ENCODE data around the gene INIP. TPM values are rescaled to one million over a fixed set of nuclear protein-coding genes. Genes with fewer than 3 reads are reported as not detected.
"Not testable (repeated sequence)": the region's sequence is repeated elsewhere in the genome, so short reads cannot be mapped to it uniquely, and the experiment has no call there.

Gene INIP
- total RNA-seq, 1 experiment from 2014 or later, result 28.0 TPM

DNA sequence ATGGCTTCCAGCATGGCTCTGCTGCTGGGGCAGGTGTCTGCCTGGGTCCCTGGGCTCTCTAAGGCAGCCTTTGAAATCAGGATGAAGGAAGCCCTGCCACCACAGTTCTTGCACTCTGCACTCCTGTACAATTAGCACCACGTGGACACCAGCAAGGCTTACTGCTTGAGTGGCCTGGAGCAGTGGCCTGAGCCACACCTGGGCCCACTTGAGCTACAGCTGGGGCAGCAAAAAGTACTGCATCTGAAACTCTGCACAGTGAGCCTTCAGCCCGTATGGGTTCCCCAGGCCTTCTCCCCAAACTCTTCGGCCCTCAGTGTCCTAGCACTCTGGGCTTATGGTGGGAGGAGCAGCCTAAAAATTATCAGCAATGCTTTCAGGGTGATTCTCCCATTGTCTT lies 8.0 kb upstream of the INIP start:
- CTCF ChIA-PET, result no interaction called here
- Histone ChIP-seq H3K4me3 (no peak overlapping the region), H3K27ac (no peak overlapping the region), H3K4me2 (no peak overlapping the region), H2AFZ (no peak overlapping the region), H3K27me3 (ENCODE audit: insufficient read depth, low read depth) (no peaks in the 10 kb centered on the region), H3K36me3 (ENCODE audit: low read depth) (no peaks in the 10 kb centered on the region), H3K79me2 (ENCODE audit: low read depth) (no peaks in the 10 kb centered on the region), H4K20me1 (ENCODE audit: insufficient read depth) (no peaks in the 10 kb centered on the region), H3F3A (ENCODE audit: insufficient read depth, low read depth) (no peaks in the 10 kb centered on the region), H3K9me3 (ENCODE audit: insufficient read depth, low read depth) (no peaks in the 10 kb centered on the region), H3K9me2 (ENCODE audit: insufficient read depth) (no peaks in the 10 kb centered on the region), H3K4me1 (replicated peaks; ENCODE audit: insufficient read depth) (no peaks in the 10 kb centered on the region)
- POLR2A ChIA-PET (ENCODE audit: unreplicated experiment), result no interaction called here
- no TSS peak for BruUV-seq (replicated peaks)
- no peak for TF ChIP-seq EZH2 (IDR thresholded peaks at IDR 0.05; ENCODE audit: low read depth)
- TF ChIP-seq, protein P1, sequence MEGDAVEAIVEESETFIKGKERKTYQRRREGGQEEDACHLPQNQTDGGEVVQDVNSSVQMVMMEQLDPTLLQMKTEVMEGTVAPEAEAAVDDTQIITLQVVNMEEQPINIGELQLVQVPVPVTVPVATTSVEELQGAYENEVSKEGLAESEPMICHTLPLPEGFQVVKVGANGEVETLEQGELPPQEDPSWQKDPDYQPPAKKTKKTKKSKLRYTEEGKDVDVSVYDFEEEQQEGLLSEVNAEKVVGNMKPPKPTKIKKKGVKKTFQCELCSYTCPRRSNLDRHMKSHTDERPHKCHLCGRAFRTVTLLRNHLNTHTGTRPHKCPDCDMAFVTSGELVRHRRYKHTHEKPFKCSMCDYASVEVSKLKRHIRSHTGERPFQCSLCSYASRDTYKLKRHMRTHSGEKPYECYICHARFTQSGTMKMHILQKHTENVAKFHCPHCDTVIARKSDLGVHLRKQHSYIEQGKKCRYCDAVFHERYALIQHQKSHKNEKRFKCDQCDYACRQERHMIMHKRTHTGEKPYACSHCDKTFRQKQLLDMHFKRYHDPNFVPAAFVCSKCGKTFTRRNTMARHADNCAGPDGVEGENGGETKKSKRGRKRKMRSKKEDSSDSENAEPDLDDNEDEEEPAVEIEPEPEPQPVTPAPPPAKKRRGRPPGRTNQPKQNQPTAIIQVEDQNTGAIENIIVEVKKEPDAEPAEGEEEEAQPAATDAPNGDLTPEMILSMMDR (conservative IDR thresholded peaks at IDR 0.05), result no peak
- DNase-seq, result no peak
- intact Hi-C loops (cut with micrococcal nuclease; ENCODE audit: unreplicated experiment), result no loop called here

DNA sequence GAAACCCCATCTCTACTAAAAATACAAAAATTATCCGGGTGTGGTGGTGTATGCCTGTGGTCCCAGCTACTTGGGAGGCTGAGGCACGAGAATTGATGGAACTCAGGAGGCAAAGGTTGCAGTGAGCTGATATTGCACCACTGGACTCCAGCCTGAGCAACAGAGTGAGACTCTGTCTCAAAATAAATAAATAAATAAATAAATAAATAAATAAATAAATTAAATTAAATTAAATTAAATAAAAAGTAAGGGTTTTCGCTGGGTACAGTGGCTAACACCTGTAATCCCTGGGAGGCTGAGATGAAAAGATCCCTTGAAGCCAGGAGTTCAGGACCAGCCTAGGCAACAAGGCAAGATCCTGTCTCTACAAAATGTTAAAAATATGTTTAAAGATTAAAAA lies 4.8 kb upstream of the INIP start:
- H3K27ac ChIP-seq; H3K9me2 ChIP-seq (ENCODE audit: insufficient read depth); H3F3A ChIP-seq (ENCODE audit: insufficient read depth, low read depth); H3K36me3 ChIP-seq (ENCODE audit: low read depth); H2AFZ ChIP-seq; H3K4me1 ChIP-seq (replicated peaks; ENCODE audit: insufficient read depth); intact Hi-C loops (cut with micrococcal nuclease; ENCODE audit: unreplicated experiment); H3K27me3 ChIP-seq (ENCODE audit: insufficient read depth, low read depth); POLR2A ChIA-PET (ENCODE audit: unreplicated experiment); BruUV-seq (replicated peaks); H3K4me3 ChIP-seq; CTCF ChIA-PET; DNase-seq; H3K9me3 ChIP-seq (ENCODE audit: insufficient read depth, low read depth); H4K20me1 ChIP-seq (ENCODE audit: insufficient read depth); H3K4me2 ChIP-seq; H3K79me2 ChIP-seq (ENCODE audit: low read depth): not testable (repeated sequence)

DNA sequence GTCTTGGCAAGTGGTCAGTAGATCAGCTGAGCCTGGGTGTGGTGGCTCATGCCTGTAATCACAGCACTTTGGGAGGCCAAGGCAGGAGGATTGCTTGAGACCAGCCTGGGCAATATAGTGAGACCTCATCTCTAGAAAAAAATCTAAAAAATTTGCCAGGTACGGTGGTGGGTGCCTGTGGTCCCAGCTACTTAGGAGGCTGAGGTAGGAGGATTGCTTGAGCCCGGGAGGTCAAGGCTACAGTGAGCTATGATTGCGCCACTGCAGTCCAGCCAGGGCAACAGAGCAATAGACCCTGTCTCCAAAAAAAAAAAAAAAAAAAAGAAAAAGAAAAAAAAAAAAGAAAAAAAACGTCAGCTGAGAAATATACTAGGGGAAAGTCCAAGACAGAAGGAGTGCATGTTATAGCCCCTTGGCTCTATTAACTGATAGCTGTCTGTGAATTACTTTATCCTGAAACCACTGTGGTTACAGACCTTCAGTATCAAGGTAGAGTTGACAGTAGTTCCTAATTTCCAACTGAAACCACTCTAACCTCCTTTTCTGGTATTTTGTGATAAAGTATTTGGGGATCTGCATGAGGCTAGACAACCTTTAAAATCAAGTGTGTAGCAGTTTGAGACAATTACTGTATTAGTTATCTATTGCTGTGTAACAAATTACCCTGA lies 2.3 kb upstream of the INIP start:
- Histone ChIP-seq H3K79me2 (ENCODE audit: low read depth) (peaks cover 20% of the 10 kb centered on the region), H3K4me2 (no peak overlapping the region), H3K27ac (no peak overlapping the region), H3F3A (ENCODE audit: insufficient read depth, low read depth) (no peaks in the 10 kb centered on the region), H3K4me1 (replicated peaks; ENCODE audit: insufficient read depth) (peaks cover 16% of the 10 kb centered on the region; the same call in 1 of the 2 replicates), H2AFZ (no peak overlapping the region), H3K9me3 (ENCODE audit: insufficient read depth, low read depth) (no peaks in the 10 kb centered on the region), H3K36me3 (ENCODE audit: low read depth) (no peaks in the 10 kb centered on the region), H3K9me2 (ENCODE audit: insufficient read depth) (no peaks in the 10 kb centered on the region), H3K4me3 (no peak overlapping the region), H4K20me1 (ENCODE audit: insufficient read depth) (no peaks in the 10 kb centered on the region), H3K27me3 (ENCODE audit: insufficient read depth, low read depth) (no peaks in the 10 kb centered on the region)
- POLR2A ChIA-PET (ENCODE audit: unreplicated experiment), result interaction anchor here (0.5 kb wide), 1 partner anchor 275 kb away, joined by 3 read pairs; no protein-coding TSS in a partner anchor
- CTCF ChIA-PET, result no interaction called here
- intact Hi-C loops (cut with micrococcal nuclease; ENCODE audit: unreplicated experiment), result no loop called here
- DNase-seq, result no peak
- TF ChIP-seq EZH2 (IDR thresholded peaks at IDR 0.05; ENCODE audit: low read depth), result no peak
- TF ChIP-seq, protein P1 (conservative IDR thresholded peaks at IDR 0.05), result no peak
- BruUV-seq (replicated peaks), result no TSS peak

DNA sequence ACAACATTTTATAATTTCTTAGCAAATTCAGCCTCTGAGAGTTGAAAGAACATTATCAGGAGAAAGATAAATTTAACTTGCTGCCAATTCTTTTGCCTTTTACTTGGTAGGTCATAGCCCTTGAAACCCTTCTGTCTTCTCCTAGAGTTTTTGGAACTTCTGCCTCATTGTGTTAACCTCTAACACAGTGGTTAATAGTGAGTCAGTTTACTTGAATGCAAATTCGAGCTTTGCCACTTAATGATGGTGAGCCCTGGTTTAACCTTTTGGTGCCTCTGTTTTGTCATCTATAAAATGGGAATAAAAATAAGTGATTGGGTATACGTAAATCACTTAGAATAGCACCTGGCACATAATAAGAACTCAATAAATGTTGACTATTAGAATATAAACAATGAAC lies 1.8 kb upstream of the INIP start:
- Histone ChIP-seq H3K4me2 (no peak overlapping the region), H3F3A (ENCODE audit: insufficient read depth, low read depth) (no peaks in the 10 kb centered on the region), H3K9me3 (ENCODE audit: insufficient read depth, low read depth) (no peaks in the 10 kb centered on the region), H3K4me3 (no peak overlapping the region), H3K27me3 (ENCODE audit: insufficient read depth, low read depth) (no peaks in the 10 kb centered on the region), H3K79me2 (ENCODE audit: low read depth) (peaks cover 20% of the 10 kb centered on the region), H3K9me2 (ENCODE audit: insufficient read depth) (no peaks in the 10 kb centered on the region), H3K4me1 (replicated peaks; ENCODE audit: insufficient read depth) (peaks cover 16% of the 10 kb centered on the region; the same call in 1 of the 2 replicates), H2AFZ (0 out of 2 replicates have a peak overlapping the region, but pooled peaks have one; percentile 6), H3K36me3 (ENCODE audit: low read depth) (no peaks in the 10 kb centered on the region), H4K20me1 (ENCODE audit: insufficient read depth) (no peaks in the 10 kb centered on the region), H3K27ac (no peak overlapping the region)
- BruUV-seq (replicated peaks), result no TSS peak
- TF ChIP-seq, protein P1 (conservative IDR thresholded peaks at IDR 0.05), result no peak
- no peak for TF ChIP-seq EZH2 (IDR thresholded peaks at IDR 0.05; ENCODE audit: low read depth)
- CTCF ChIA-PET, result no interaction called here
- intact Hi-C loops (cut with micrococcal nuclease; ENCODE audit: unreplicated experiment), result loop anchor here (2.0 to 10.0 kb wide), 4 partner anchors 31 to 385 kb away; partner anchors contain the start of genes PTBP3 and SNX30
- DNase-seq, result no peak
- POLR2A ChIA-PET (ENCODE audit: unreplicated experiment), result interaction anchor here (0.6 kb wide), 1 partner anchor 34 kb away, joined by 3 read pairs; no protein-coding TSS in a partner anchor
